Coronary artery (tissue), 2 donors: Measurements from ENCODE around the gene SMG5.

Experiments
- DNase-seq: peaks from one replicate; pipeline ENCODE4 v3.0.0-alpha.2; 2017; ENCODE audit warnings: low spot score
- H3K27ac ChIP-seq, 2 donors: fragments of 200-600 bp; sonication (generic); one replicate each; pipeline ENCODE4 v1.5.1; 2016 to 2019
- H3K4me3 ChIP-seq: fragments of 200-600 bp; sonication (generic); 2 replicates; pipeline ENCODE4 v1.5.1; 2016; ENCODE audit warnings: mild to moderate bottlenecking, moderate library complexity
- TF ChIP-seq, protein P1 (sequence below): fragments of 200-600 bp; sonication (generic); IDR thresholded peaks from one replicate; pipeline ENCODE4 v1.5.1; 2019; ENCODE audit warnings: antibody characterized with exemption

SMG5 gene

DNA sequence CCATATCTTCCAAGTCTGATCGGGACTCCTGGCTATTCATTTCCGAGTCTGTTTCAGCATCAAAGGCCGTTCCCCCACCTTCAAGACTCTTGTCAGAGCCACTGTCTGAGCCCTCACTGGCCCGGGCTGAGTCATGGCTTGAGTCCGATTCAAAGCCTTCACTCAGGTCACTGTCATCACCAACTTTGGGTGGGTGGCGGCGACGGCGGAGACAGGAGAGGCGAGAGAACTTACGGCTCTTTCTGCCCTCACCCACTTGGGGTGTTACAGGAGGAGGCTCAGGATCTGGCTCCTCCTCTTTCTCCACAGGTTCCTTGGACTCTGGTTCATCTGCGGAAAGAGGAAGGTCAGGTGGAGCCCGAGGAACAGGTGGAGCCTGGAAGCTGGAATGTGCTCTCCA lies 16.6 kb downstream of the SMG5 start:
- no peak for DNase-seq
- Histone ChIP-seq H3K27ac (no peak overlapping the region), H3K4me3 (no peak overlapping the region)
- TF ChIP-seq, protein P1, sequence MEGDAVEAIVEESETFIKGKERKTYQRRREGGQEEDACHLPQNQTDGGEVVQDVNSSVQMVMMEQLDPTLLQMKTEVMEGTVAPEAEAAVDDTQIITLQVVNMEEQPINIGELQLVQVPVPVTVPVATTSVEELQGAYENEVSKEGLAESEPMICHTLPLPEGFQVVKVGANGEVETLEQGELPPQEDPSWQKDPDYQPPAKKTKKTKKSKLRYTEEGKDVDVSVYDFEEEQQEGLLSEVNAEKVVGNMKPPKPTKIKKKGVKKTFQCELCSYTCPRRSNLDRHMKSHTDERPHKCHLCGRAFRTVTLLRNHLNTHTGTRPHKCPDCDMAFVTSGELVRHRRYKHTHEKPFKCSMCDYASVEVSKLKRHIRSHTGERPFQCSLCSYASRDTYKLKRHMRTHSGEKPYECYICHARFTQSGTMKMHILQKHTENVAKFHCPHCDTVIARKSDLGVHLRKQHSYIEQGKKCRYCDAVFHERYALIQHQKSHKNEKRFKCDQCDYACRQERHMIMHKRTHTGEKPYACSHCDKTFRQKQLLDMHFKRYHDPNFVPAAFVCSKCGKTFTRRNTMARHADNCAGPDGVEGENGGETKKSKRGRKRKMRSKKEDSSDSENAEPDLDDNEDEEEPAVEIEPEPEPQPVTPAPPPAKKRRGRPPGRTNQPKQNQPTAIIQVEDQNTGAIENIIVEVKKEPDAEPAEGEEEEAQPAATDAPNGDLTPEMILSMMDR, result no peak

DNA sequence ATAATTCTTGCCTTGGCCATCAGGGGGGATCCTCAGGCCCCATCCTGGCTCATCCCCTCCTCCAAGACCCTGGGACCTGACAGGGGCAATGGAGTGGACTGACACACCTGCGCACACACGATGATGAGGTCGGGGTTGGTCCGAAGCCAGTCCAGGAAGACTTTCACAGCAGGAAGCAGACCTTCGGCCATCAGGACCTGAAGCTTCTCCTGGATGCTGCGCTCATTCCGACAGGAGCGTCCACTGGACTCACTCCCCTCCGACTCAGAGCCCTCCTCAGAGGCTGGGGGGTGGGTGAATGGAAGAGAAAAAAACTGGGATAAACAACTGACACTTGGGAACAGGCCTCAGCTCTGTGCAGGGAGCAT lies 19.4 kb downstream of the SMG5 start:
- TF ChIP-seq, protein P1, result no peak
- DNase-seq, result no peak
- H3K4me3 ChIP-seq, result no peak overlapping the region
- no peak overlapping the region for H3K27ac ChIP-seq

DNA sequence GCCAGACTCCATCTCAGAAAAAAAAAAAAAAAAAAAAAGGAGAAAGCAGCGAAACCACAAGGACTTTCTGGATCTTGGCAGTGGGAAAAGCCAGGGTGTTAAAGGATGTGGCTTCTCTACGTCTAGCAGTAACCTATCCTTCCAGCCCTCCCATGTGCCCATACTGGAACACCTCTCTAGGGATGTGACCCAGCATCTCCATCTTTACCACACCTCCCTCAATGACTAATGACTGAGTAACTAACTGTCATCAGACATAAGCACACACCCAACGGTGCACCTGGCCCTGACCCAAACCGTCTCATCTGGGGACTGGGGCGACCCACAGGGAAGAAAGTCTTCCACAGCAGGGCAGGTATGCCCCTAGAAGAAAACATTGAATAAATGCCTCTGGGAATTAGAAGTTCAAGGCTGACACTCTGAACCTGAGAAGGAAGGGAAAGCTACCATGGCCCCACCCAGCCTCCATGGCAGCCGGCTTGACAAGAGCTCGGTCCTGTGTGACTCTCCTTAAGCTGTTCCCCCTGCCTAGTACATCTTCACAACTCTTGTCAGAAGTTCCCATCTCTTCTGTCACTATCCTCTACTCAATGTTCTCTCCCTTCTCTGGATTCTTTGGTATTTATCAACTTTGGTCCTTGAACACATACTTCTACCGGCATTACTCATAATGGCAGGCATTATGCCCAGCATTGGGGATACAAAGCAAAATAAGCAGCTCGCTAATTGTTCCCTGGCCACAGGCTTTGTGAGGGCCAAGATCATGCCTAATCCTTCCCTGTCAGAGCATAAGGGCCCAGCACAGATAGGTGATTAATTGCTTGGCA lies 20.0 kb downstream of the SMG5 start:
- H3K27ac ChIP-seq, result no peak overlapping the region
- no peak for DNase-seq
- no peak overlapping the region for H3K4me3 ChIP-seq
- TF ChIP-seq, protein P1, result no peak

DNA sequence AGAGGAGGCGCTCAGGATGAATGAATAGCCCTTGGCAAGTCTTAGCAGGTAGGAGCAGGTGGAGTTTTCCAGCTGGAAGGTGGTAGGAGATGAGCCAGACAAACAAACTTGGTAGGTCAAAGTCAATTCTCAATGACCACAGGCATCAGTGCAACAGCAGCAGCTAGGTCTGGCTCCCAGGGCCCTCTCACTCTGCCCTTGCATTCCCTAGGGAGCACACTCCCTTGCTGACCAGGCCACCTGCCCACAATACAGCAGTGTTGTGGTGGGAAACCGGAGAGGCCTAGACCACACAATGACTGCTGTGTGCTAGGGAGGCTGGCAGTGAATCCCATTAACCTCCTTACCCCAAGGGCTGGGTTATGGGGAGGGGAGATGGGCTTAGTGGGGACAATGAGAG lies 21.7 kb downstream of the SMG5 start:
- H3K4me3 ChIP-seq, result no peak overlapping the region
- H3K27ac ChIP-seq, result no peak overlapping the region
- no peak for DNase-seq
- TF ChIP-seq, protein P1, result no peak

DNA sequence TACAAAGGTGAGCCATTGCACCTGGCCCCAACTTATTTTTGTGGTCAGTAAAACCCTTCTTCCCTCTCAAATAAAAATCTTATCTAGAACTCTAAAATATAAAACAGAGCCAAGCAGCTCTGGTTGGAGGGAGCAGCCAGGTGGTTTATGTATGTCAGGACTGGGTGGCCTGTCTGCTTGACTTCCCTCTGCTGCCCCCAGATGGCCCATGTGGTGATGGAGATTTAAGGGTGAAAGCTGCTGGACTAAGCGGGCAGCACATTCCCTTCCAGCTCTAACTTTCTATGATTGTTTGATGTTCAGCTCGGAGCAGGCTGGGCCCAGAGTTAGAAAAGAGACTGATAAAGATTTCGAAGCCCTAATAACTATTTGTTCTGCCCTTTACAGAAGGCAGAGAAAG lies 22.8 kb downstream of the SMG5 start:
- TF ChIP-seq, protein P1, result no peak
- DNase-seq, result no peak
- Histone ChIP-seq H3K27ac (no peak overlapping the region), H3K4me3 (no peak overlapping the region)

DNA sequence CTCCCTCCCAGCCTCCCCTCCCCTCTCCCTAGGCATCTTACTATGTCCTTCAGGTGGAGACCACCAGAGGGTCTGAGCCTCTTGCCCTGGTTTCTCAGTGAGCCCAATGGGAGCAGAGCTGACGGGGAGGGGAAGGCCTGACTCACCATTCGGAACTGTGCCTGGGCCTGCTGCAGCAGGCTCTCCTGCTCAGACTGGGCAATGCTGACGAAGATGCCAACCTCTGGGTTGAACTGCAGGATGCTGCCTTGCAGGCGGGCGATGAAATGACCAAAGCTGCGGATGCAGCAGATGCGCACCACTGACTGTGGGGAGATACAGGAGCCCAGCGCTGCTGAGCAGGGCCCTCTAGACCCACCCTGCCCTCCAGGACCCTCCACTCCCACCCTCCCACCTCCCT lies 23.8 kb downstream of the SMG5 start:
- Histone ChIP-seq H3K27ac (no peak overlapping the region), H3K4me3 (no peak overlapping the region)
- DNase-seq, result no peak
- TF ChIP-seq, protein P1, result no peak

DNA sequence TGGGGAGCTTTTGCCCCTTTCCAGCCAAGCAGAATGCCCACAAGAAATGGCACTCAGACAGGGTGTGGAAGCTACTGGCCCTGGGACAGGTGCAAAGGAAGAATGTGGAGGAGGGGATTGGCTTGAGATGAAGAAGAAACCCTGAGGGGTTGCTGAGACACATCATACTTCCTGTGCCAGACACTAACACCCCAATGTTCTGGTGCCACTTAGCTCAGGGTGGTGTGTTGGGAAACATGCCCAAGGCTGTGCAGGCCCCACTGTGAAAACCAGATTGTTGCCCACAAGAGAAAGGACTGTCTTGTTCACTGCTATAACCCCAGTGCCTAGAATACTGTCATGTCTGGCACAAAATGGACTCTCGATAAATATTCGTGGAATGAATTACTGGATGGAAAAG lies 24.9 kb downstream of the SMG5 start:
- no peak for DNase-seq
- no peak overlapping the region for H3K27ac ChIP-seq
- TF ChIP-seq, protein P1, result no peak
- H3K4me3 ChIP-seq, result no peak overlapping the region
